Measurements from ENCODE around the gene GALNT10. TPM values are rescaled to one million over a fixed set of nuclear protein-coding genes. Genes with fewer than 3 reads are reported as not detected.

Gene GALNT10
- total RNA-seq, 4 donors from 2014 or later, result 11.6 to 16.3 (median 14.8) TPM

DNA sequence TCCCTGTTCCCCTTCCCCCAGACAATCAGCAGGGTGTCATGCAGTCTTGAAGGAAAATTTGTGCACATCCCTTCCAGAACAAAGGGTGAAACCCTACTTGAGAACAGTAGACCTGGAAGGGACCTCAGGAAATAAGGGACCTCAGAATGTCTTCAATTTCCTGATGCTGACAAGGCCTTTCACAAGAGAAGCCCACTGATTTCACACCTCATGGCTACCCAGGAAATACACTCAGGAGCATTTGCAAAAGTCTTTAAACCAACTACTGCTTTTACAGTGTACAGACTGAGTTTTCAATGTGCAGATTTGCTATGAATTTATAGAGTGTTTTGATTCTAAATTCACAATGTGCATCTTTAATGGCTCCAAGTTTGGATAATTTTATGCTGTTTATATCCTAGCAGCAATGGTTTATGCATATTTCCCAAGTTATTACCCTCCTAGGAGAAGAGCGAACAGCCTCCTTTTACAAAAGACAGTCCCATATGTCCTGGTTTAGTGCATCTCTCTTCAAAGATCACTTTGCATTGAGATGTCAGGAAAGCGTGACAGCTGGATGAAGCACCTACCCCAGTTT, 74.8 kb downstream of the GALNT10 start:
- no peak for TF ChIP-seq EP300 (IDR thresholded peaks at IDR 0.05)
- TF ChIP-seq POLR2AphosphoS5 (IDR thresholded peaks at IDR 0.05), result no peak
- no peak for TF ChIP-seq POLR2A (IDR thresholded peaks at IDR 0.05)
- TF ChIP-seq, protein P1, sequence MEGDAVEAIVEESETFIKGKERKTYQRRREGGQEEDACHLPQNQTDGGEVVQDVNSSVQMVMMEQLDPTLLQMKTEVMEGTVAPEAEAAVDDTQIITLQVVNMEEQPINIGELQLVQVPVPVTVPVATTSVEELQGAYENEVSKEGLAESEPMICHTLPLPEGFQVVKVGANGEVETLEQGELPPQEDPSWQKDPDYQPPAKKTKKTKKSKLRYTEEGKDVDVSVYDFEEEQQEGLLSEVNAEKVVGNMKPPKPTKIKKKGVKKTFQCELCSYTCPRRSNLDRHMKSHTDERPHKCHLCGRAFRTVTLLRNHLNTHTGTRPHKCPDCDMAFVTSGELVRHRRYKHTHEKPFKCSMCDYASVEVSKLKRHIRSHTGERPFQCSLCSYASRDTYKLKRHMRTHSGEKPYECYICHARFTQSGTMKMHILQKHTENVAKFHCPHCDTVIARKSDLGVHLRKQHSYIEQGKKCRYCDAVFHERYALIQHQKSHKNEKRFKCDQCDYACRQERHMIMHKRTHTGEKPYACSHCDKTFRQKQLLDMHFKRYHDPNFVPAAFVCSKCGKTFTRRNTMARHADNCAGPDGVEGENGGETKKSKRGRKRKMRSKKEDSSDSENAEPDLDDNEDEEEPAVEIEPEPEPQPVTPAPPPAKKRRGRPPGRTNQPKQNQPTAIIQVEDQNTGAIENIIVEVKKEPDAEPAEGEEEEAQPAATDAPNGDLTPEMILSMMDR (IDR thresholded peaks at IDR 0.05), result no peak
- no peak overlapping the region for H3K4me3 ChIP-seq
- H3K9me3 ChIP-seq, result no peaks in the 10 kb centered on the region
- 100% methylated on average over 2 of the region's 2 CpGs for whole genome bisulfite sequencing
- no peaks in the 10 kb centered on the region for H3K36me3 ChIP-seq
- peaks cover 5% of the 10 kb centered on the region for H3K4me1 ChIP-seq
- H3K27me3 ChIP-seq, result no peaks in the 10 kb centered on the region
- no peak overlapping the region for H3K27ac ChIP-seq
- DNase-seq (ENCODE audit: low spot score in 2 of 2), result no peak

DNA sequence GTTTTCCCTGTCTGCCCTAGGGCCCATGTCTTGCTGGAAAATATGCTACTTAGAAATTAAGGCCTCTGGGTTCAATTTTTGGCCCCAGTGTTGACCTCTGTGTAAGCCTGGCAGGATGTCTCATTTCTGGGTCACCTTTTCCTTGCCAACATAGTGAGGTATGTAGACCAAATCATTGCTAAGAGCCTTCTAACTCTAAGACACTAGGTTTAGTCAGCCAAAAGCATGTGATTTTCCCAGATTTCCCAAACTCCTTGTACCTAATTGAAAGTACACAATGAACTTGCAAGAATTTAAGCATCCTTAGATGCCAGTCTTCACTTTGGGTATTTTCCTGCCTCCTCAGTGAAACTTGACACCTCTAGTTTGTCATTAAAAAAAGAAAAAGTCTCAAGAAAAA, 77.0 kb downstream of the GALNT10 start:
- TF ChIP-seq, protein P1 (IDR thresholded peaks at IDR 0.05), result no peak
- TF ChIP-seq EP300 (IDR thresholded peaks at IDR 0.05) (no peak), POLR2AphosphoS5 (IDR thresholded peaks at IDR 0.05) (no peak), POLR2A (IDR thresholded peaks at IDR 0.05) (no peak)
- Histone ChIP-seq H3K27ac (no peak overlapping the region), H3K36me3 (no peaks in the 10 kb centered on the region), H3K4me3 (no peak overlapping the region), H3K27me3 (no peaks in the 10 kb centered on the region), H3K9me3 (no peaks in the 10 kb centered on the region), H3K4me1 (peaks cover 12% of the 10 kb centered on the region)
- no peak for DNase-seq (ENCODE audit: low spot score in 2 of 2)

DNA sequence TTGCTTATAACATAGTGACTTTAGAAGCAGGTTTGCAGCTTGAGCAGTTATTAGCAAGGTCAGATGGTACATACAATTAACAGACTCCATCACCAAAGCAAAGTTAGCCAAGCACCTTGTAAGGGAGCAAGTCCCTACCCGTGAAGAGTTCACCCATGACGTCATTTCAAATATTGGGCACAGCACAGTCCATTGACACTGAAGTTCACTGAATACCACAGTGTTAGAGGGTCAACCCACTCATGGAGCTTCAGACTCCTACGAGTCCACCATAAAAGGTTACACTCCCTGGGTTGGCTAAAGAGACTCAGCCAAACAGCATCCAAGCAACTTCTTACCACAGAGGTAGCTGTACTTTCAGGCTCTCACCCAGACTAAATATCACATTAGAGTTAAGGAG, 77.5 kb downstream of the GALNT10 start:
- H3K4me3 ChIP-seq, result no peak overlapping the region
- no peaks in the 10 kb centered on the region for H3K27me3 ChIP-seq
- peaks cover 17% of the 10 kb centered on the region for H3K4me1 ChIP-seq
- H3K36me3 ChIP-seq, result no peaks in the 10 kb centered on the region
- 76% methylated on average over 3 of the region's 3 CpGs for WGBS
- no peaks in the 10 kb centered on the region for H3K9me3 ChIP-seq
- H3K27ac ChIP-seq, result no peak overlapping the region
- no peak for DNase-seq (ENCODE audit: low spot score in 2 of 2)
- no peak for TF ChIP-seq POLR2AphosphoS5 (IDR thresholded peaks at IDR 0.05)
- TF ChIP-seq, protein P1 (IDR thresholded peaks at IDR 0.05), result no peak
- TF ChIP-seq POLR2A (IDR thresholded peaks at IDR 0.05), result no peak
- no peak for TF ChIP-seq EP300 (IDR thresholded peaks at IDR 0.05)

DNA sequence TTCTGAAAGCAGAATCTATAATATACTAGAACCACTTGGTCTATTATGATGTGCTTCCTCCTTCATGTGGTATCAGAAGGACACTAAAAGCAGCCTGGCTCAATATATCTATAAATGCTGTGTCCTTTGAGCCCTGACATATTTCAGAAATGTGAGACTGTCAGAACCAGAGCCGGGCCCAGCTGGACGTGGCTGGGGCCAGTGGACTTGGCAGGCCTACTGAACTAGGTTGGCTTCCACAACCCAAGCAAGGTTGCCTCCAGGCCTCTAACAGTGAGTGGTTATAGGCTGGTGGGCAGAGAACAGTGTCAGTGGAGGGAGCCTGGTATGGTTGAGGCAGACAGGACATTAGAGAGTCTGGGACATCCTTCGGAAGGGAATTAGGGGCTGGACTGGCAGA, 78.9 kb downstream of the GALNT10 start:
- no peaks in the 10 kb centered on the region for H3K27me3 ChIP-seq
- 94% methylated on average over 3 of the region's 3 CpGs for WGBS

DNA sequence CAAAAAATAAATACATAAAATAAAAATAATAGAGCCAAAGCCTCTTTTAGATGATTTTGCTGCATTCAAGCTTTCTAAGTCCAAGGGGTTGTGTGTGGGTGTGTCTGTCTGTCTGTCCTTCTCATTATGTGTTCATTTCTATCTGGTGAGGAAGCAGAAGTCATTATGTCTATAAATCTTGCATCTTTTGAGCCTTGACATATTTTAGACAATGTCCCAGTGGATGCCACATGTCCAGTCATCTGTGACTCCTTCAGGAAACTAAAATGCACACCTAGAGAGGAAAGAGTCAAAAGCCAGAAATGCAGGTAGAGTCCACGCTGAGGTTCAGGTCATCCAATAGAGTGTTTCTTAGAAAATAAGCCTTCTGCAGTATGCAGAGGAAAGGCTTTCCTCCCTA, 80.9 kb downstream of the GALNT10 start:
- H3K27ac ChIP-seq, result no peak overlapping the region
- WGBS, result 95% methylated on average over 1 of the region's 1 CpG
- no peaks in the 10 kb centered on the region for H3K27me3 ChIP-seq
- peaks cover 39% of the 10 kb centered on the region for H3K4me1 ChIP-seq
- no peaks in the 10 kb centered on the region for H3K36me3 ChIP-seq
- H3K9me3 ChIP-seq, result no peaks in the 10 kb centered on the region
- TF ChIP-seq POLR2A (IDR thresholded peaks at IDR 0.05), result no peak
- TF ChIP-seq, protein P1 (IDR thresholded peaks at IDR 0.05), result no peak
- no peak for TF ChIP-seq POLR2AphosphoS5 (IDR thresholded peaks at IDR 0.05)
- no peak for TF ChIP-seq EP300 (IDR thresholded peaks at IDR 0.05)
- H3K4me3 ChIP-seq, result no peak overlapping the region
- no peak for DNase-seq (ENCODE audit: low spot score in 2 of 2)

More for the DNA sequence above, 78.9 kb downstream of the GALNT10 start:
- Histone ChIP-seq H3K4me1 (peaks cover 28% of the 10 kb centered on the region), H3K4me3 (no peak overlapping the region), H3K9me3 (no peaks in the 10 kb centered on the region), H3K27ac (no peak overlapping the region), H3K36me3 (no peaks in the 10 kb centered on the region)
- no peak for DNase-seq (ENCODE audit: low spot score in 2 of 2)
- TF ChIP-seq EP300 (IDR thresholded peaks at IDR 0.05), result no peak
- TF ChIP-seq POLR2A (IDR thresholded peaks at IDR 0.05), result no peak
- TF ChIP-seq POLR2AphosphoS5 (IDR thresholded peaks at IDR 0.05), result no peak
- TF ChIP-seq, protein P1 (IDR thresholded peaks at IDR 0.05), result no peak

All from suprapubic skin (tissue), 4 donors.